Activated CD4-positive, alpha-beta T cell treated with anti-CD3 and anti-CD28 coated beads, Interleukin-2, amount 50 U/mL, for 1 hour (primary cell): ENCODE data around the gene MAP3K20.
"Not testable (repeated sequence)": the region's sequence is repeated elsewhere in the genome, so short reads cannot be mapped to it uniquely, and the experiment has no call there.

Experiments used
- DNase-seq: peaks from one replicate; pipeline ENCODE4 v3.0.0-alpha.2; 2020

Gene MAP3K20

DNA sequence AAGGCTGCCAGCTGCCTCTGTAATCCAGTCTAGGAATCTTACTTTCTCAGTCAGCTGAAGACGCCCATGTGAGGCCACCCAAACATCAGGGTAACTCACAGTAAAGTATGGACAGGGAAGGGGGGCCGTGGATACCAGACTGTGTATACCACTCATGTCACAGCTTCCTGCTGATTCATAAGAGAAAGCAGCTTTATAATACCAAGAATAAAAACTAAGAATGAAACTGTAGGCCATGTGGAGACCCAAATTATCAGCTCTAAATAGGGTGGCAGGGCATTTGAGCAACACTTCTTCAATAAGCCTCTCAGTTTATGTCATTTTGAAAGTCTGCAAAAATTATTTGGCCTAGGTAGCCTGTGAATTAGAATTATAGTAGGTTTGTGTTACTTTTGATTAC is 164.0 kb downstream of the MAP3K20 start:
- no peak for DNase-seq

DNA sequence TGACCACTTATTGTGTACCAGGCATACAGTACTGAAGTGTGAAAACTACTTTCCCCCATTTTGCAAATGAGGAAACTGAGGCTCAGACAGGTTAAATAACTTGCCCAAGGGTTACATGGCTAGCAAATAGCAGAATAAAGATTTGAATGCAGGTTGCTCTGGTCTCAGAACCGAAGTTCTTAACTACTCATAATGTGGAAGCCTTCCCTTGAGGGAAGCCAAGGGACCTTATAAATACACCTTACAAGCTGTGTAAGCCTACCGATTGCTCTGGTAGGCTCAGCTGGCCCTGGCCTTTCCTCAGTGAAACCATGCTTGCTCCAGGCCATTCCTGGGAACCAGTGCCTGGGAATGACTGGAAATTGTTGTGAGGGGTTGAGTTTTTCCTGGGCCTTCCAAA is 164.4 kb downstream of the MAP3K20 start:
- no peak for DNase-seq

DNA sequence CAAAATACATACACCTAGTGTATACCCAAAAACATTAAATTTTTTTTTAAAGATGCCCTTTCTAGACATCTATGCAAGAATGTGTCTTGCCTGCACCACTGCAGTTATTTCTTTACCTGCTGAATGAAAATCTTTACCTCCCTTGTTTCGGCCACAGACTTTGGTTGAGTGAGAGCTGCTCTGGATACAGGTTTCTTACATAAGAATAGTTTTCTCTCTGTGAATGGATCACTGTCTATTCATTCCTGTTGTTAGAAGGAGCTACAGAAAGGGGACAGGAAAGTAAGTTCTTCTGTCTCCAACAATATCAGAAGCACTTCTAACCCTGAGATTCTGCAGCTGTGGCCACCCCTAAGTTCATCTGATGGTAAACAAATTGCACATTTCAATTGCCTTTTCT is 166.0 kb downstream of the MAP3K20 start:
- no peak for DNase-seq

DNA sequence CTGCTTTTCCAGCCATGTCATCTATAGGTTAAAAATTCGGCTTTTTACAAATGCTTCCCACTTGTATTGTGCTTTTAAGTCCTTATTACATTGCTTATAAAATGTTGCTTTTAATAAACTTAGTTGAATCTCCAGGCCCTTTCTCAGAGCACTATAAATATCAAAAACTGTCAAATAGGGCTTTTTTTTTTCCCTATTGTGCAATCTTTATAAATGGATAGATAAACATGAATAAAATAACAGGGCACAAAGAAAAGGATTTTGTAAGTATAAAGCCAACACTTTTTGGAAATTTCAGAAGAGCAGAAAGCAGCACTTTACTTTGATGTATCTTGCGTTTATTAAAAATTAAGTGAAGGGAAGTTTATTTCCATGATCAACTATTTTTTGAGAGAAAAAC is 171.5 kb downstream of the MAP3K20 start:
- DNase-seq, result no peak

DNA sequence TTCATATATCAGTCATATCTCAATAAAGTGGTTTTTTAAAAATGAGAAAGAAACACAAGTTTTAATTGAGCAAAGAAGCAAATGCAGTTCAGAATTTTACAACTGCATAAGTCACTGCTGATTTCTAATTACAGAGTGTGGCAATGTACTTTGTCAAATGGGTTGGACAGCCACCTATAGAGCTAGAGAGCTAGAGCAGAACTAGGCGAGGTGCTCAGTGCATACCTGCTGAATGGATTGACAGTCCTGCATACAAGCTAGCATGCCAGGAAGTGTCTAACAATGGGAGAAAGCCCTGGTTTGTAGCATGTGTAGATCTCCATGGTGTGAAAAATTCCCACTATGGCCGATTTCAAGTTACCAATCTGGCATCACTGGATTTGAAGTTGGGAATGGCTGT is 172.7 kb downstream of the MAP3K20 start:
- no peak for DNase-seq

DNA sequence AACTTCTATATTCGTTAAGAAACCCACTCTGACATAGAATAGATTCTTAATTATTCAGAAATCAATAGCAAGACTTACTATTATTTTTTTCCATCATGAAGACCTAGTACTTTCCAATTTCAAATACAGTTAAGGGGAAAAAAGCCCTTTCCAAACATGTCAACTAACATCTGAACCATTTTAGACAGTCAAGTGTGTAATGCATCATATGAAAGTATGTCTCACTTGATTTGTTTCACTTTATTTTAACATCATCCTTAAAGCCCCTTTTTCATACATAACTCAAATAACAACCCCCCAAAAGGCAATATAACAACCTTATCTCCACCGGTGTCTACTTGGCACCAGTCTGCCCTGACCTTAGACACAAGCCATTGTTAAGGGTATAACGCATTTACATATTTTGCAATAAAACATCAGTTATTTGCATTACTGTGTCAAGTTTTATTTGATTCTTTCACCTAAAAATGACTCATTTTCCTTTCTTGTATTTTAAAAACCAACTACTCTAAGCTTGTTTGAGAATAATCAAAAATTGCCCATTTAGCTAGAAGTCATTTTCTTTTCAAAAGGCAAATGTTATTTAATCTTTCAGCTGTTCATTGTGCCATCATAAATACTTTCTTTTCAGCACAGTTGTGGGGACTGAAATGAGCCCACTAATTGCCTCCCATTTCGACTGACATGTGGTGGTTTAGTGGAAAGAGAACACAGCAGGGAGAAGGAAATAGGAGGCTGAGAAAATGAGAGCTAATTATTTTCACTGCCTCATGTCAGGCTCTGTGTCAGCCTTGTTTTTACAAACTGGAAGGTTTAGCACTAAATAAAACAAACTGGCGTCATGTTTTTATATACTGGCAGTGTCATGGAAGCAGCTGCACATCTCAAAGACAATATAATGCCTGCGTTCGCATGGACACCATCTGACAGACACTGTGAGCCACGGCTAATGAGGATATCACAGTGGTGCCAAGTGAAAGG is 174.3 kb downstream of the MAP3K20 start:
- DNase-seq, result no peak

DNA sequence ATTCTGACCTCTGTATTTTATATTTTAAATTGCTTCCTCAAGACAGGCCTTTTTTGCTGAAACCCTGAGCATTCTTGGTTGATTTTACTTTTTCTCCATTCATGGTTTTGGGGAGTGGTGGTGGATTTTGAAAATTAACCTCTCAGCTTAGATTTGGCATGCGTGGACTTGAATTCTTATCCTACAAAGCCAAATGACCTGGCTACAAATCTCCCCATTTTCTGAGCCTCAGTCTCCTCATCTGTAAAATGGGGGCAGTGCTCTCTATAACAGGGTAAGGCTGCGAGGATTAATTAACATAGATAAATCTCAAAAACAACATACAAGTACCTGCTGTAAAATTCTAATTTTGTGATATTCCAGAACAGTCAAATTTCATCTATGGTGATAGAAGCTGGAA is 175.6 kb downstream of the MAP3K20 start:
- DNase-seq, result no peak

DNA sequence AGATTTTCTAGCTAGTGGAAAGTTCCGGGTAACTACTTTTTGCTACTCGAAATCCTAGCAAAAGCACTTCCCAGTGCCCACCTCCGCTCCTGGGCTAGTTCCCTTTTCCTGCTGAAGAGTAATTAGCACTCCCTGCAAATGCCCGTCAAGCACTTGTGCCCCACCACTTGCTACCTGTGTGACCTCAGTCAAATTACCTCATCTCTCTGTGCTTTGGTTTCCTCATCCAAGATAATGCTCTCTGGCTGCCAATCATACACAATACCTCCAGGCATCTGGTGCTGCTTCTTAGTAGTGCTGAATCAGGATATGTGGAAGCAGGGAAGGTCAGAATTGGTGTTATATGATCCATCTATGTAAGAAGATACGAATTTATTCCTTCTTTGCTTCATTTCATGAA is 176.9 kb downstream of the MAP3K20 start:
- no peak for DNase-seq

DNA sequence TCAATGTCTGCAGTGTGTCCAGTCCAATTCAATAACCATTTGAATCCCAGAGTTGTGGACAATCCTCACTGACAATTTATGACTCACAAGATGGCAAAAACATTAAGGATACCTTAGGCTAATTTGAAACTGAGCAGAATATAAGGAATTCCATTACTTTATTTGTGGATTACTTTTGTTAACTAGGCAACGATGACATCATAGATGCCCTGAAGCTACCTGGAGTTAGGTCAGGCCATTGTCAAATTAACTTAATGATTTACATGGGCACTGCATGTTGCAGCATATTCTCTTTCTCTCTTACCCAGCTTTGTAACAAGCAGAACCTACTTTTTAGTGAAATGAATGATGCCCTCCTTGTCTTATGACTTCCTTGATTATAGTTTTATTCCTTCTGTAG is 179.0 kb downstream of the MAP3K20 start:
- no peak for DNase-seq

DNA sequence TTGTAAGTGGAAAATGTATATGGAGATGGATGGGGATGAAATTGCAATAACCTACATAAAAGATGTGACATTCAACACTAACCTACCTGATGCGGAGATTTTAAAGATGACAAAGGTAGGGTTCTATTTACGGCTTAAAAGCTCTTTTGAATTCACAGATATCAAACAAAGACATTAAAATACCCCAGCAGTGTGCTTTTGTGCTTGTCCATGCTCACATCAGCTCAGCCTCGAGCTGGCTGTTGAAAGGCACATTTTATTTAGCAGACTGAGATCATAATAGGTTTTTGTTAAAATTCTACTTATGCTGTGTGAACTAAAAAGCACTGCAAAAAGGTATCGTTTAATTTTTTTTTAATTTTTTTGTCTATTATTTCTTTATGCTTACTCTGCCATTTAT is 183.1 kb downstream of the MAP3K20 start:
- no peak for DNase-seq

DNA sequence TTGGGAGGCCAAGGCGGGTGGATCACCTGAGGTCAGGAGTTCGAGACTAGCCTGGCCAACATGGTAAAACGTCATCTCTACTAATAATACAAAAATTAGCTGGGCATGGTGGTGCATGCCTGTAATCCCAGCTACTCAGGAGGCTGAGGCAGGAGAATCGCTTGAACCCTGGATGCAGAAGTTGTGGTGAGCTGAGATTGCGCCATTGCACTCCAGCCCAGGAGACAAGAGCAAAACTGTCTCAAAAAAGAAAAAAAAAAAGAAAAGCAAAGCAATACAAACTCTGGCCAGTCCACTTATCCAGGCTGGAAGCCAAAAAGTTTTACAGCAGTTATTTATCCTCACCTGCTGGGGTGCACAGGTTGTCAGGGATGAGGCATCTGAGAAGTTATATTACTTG is 186.7 kb downstream of the MAP3K20 start:
- not testable (repeated sequence) for DNase-seq

DNA sequence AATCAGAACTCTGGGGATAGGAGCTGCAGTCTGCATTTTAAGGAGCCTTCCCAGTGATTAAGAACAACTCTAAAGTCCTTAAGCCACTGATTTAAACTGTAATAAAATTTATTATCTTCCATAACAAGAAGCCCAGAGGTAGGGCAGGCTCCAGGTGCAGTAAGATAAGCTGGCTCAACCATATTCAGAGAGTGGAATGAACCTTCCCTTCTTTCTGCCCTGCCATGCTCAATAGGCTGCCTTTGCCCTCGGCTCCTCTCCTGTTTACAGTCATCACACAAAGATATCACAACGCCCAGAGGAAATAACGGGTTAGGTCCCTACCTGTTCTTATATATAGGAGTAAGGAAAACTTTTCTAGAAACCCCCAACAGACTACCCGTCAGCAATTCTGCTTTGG is 188.5 kb downstream of the MAP3K20 start:
- DNase-seq, result no peak

DNA sequence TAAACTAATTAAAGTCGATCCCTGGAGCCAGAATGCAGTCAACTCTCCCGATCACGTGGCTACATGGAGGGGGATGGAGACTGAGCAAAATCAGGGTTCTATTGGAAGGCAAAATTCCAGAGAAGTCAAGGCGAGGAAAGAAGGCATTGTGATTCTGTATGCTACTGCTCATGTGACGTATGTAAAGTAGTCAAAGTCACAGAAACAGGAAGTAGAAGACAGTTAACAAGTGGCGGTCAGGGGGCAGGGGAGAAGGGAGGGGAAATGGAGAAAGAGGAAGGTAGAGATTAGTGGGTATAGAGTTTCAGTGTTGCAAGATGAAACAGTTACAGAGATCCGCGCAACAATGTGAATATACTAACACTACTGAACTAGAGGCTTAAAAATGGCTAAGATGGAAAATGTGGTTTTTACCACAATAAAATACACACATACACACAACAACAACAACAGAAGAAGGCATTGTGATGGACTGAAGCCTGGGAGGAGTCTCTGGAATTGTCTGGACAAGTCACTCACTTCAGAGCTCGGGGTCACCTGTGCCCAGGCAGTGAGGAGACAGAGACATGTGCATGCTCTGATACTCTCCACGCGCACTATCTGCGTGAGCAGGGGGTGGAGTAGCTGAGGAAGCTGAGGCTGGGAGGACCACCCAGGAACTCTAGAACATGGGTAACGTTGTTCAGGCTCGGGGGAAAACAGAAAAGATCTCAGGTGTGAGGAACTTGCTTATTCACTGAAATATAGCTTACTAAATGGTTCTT is 189.1 kb downstream of the MAP3K20 start:
- no peak for DNase-seq

DNA sequence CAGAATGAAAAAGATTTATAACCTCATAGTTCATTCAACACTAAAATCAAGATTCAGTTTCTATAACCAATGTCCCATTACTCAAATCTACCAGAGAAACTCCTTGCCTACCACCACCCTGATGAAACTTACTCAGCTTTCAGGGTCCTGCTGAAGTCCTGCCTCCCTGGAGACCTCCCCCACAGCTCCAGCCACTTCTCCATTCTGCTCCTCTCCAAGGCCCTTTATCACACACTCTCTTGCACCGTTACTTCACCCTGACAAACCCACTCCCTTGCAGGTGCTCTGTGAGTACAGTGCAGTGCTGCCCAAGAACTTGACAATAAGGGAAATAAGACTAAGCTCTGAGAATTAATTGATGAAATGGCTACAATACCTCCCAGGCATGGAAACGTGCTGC is 195.5 kb downstream of the MAP3K20 start:
- no peak for DNase-seq

DNA sequence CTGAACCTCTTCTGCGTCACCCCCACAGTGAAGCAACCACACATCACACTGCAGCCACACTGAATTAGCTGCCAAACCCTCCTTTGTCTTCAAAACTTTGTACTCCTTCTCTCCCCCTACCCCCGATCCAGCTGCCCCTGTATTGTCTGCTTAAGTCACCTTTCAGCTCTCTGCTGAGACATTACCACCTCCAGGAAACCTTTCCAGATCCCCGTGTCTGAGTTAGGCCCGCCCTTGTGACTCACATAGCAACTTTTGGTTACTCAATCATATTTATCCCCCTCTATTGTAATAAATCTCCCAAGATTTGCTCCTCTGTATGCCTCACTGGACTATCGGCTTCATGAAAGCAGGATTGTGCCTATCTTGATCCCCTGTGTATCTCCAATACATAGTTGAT is 196.2 kb downstream of the MAP3K20 start:
- no peak for DNase-seq

DNA sequence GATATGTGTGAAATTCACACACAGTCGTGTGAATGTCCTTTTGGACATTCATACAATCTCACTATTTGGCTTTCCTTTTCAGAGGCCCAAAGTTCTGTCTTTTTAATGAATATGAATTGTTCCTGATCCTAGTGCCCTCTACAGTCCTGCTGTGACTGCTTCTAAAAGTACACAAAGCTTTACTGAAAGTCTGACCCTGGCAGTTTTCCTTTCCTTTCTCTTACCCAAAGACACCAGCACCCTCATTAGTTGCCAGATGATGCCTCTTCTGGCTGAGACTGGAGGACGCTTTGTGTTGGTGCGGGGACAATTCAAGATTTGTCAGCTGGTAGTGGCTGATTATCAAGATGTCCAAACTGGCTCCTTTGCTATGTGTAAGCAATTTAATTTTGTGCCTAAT is 197.2 kb downstream of the MAP3K20 start:
- no peak for DNase-seq

DNA sequence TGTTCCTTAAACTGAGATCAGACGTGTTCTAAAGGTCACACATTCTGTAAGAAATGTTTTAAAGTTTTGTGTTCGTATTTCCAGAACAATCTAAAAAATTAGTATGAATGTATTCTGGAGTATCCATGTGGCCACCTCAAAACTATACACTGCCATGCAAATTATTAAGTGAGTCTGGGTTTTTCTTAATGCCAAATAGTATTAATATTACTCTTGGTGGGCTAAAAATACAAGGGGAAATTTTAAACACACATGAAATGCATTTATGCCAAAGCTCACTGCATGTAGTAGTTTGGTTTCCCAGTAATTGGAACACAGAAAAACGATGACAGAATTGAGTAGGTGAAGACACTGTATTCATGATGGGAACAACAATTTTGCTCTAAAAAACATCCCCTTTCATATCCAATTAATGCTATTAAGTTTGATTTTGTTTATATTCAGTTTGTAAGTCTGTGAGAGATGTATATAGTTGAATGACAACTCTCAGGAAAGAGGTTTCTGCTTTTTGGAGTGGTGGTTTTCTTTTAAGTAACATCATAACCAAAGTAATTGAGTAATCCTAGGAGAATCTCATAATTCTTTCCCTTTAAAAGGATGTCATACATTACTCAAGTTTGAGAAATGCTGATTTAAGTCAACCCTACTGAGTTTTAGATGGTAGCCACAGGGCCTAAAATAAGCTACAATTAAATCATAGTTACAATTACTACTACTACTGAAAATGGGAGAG is 203.3 kb downstream of the MAP3K20 start:
- DNase-seq, result no peak

DNA sequence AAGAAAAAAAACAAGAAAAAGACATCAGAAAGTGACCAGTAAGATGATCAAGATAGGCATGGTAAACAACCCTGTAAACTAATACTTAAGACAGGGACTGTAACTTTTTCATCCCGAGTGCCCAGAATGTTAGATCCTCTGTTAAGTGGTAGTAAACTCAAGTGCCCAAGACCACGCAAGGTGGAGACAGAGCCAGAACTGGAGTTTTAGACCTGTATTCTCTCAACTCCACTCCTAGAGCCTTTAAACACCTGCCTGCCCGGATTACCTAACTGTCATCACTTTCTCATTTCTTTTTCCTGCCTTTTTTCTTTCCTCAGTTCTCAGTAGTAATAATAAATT is 203.9 kb downstream of the MAP3K20 start:
- DNase-seq, result no peak

DNA sequence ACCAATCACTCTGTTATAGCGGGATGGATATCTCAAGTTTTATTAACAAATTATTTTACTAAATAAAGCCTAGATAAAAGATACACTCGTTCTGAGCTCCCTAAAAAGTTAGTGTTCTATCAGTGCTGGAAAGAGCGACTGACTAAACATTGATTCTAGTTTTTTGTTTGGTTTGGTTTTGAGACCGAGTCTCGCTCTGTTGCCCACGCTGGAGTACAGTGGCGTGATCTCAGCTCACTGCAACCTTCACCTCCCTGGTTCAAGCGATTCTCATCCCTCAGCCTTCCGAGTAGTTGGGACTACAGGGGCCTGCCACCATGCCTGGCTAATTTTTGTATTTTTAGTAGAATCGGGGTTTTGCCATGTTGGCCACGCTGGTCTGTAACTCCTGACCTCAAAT is 205.2 kb downstream of the MAP3K20 start:
- no peak for DNase-seq

DNA sequence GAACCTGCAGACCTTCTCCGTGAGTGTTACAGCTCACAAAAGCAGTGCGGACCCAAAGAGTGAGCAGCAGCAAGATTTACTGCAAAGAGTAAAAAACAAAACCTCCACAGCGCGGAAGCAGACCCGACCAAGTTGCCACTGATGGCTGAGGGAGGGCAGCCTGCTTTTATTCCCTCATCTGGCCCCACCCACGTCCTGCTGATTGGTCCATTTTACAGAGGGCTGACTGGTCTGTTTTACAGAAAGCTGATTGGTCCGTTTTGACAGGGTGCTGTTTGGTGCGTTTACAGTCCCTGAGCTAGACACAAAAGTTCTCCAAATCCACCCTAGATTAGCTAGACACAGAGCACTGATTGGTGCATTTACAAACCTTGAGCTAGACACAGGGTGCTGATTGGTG is 206.3 kb downstream of the MAP3K20 start:
- not testable (repeated sequence) for DNase-seq

DNA sequence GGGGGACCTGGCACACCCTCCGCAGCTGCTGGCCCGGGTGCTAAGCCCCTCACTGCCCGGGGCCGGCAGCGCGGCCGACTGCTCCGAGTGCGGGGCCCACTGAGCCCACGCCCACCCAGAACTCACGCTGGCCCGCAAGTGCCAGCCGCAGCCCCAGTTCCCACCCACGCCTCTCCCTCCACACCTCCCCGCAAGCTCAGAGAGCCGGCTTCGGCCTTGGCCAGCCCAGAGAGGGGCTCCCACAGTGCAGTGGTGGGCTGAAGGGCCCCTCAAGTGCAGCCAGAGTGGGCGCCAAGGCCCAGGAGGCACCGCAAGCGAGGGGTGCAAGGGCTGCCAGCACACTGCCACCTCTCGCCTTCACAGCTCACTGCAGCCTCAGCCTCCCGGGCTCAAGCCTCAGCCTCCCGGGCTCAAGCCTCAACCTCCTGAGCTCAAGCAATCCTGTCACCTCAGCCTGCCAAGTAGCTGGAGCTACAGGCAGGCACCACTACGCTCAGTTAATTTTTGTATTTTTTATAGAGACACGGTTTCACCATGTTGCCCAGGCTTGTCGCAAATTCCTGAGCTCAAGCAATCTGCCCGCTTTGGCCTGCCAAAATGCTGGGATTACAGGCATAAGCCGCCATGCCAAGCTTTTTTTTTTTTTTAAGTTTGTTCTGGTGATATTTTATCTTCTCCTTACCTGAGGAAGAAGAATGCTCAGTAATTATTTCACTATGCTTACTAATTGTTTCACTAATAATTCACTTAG is 207.3 kb downstream of the MAP3K20 start:
- no peak for DNase-seq

DNA sequence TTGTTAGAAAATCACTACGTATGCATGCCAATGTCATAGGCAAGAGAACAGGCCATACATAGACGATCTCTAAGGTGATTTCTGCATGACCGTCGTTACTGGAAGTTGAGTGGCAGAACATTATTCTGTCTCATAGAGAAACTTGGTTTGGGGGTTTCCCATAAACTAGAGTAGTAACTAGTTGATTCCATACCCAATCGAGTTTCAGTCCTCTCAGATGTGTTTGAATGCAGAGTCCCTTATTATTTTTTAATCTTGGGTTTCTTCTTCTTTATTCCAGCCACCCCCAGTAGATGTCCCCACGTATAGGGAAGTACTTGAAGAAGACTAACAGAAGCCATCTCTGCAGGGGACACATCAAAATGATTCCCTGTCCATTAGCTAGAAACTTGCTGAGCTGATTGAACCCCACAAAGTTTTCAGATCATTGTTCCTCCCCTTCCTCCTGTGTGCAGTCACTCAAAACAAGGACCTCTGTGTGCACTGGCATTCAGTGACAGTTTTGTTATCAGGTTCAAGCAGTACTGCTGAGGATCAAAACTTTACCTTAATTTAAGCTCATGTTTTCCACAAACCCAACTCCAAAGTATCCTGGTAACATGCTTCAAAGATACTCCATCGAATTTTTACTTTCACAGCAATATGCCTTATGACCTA is 210.6 kb downstream of the MAP3K20 start:
- no peak for DNase-seq
